ENCODE measurements around the gene NR2C2AP.

NR2C2AP gene

DNA sequence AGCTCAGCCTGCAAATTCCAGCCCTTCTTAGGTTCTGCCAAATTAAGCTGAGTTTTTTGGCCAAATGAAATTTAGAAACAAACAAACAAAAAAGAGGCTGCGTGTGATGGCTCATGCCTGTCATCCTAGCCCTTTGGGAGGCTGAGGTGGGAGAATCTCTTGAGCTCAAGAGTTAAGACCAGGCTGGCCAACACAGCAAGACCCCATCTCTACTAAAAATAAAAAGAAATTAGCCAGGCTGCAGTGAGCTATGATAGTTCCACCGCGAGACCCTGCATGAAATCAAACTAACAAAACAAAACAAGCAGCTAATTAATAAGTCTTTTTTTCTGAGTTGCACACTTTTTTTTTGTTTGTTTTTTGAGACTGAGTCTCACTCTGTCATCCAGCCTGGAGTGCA is 26.5 kb upstream of the NR2C2AP start:
- Histone ChIP-seq H3K9me2 (ENCODE audit: low read depth, low read length) (no peaks in the 10 kb centered on the region), H3K79me2 (ENCODE audit: insufficient read depth, low read length) (no peaks in the 10 kb centered on the region), H3K9ac (ENCODE audit: low read length) (no peak overlapping the region), H3K4me1 (ENCODE audit: insufficient read depth, low read length, severe bottlenecking) (peaks cover 10% of the 10 kb centered on the region), H3K4me3 (ENCODE audit: low read depth, low read length, poor library complexity, severe bottlenecking) (no peak overlapping the region), H2AFZ (ENCODE audit: low read length) (no peak overlapping the region), H3K4me2 (ENCODE audit: low read length) (no peak overlapping the region), H3K9me3 (ENCODE audit: low read length) (peaks cover 10% of the 10 kb centered on the region), H3K36me3 (ENCODE audit: insufficient read depth, low read length) (no peaks in the 10 kb centered on the region; the same call in 1 of the 2 replicates), H3F3A (ENCODE audit: insufficient read depth, low read length) (no peaks in the 10 kb centered on the region), H4K20me1 (ENCODE audit: insufficient read depth, low read length) (no peaks in the 10 kb centered on the region), H3K27ac (ENCODE audit: low read depth, low read length, poor library complexity, severe bottlenecking) (no peak overlapping the region), H3K27me3 (ENCODE audit: insufficient read depth, low read length) (peaks cover 4% of the 10 kb centered on the region; the same call in 1 of the 2 replicates)
- TF ChIP-seq, protein P1, sequence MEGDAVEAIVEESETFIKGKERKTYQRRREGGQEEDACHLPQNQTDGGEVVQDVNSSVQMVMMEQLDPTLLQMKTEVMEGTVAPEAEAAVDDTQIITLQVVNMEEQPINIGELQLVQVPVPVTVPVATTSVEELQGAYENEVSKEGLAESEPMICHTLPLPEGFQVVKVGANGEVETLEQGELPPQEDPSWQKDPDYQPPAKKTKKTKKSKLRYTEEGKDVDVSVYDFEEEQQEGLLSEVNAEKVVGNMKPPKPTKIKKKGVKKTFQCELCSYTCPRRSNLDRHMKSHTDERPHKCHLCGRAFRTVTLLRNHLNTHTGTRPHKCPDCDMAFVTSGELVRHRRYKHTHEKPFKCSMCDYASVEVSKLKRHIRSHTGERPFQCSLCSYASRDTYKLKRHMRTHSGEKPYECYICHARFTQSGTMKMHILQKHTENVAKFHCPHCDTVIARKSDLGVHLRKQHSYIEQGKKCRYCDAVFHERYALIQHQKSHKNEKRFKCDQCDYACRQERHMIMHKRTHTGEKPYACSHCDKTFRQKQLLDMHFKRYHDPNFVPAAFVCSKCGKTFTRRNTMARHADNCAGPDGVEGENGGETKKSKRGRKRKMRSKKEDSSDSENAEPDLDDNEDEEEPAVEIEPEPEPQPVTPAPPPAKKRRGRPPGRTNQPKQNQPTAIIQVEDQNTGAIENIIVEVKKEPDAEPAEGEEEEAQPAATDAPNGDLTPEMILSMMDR (IDR thresholded peaks at IDR 0.05; ENCODE audit: low read length) = no peak
- TF ChIP-seq EZH2 (IDR thresholded peaks at IDR 0.05; ENCODE audit: borderline replicate concordance, low read length) = no peak

DNA sequence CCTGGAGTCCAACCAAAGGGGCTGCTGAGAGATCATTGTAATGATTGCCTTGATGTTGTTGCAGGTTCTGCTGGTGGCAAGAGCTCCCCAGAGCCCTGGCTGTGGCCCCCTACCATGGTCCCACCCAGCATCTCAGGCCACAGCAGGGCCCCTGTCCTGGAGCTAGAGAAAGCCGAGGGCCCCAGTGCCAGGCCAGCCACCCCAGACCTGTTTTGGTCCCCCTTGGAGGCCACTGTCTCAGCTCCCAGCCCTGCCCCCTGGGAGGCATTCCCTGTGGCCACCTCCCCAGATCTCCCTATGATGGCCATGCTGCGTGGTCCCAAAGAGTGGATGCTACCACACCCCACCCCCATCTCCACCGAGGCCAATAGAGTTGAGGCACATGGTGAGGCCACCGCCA is 24.0 kb upstream of the NR2C2AP start:
- no peaks in the 10 kb centered on the region for H3K9me3 ChIP-seq (ENCODE audit: low read length)
- H3K9ac ChIP-seq (ENCODE audit: low read length) = no peak overlapping the region
- H3K36me3 ChIP-seq (ENCODE audit: insufficient read depth, low read length) = no peaks in the 10 kb centered on the region
- H3F3A ChIP-seq (ENCODE audit: insufficient read depth, low read length) = no peaks in the 10 kb centered on the region
- no peaks in the 10 kb centered on the region for H3K9me2 ChIP-seq (ENCODE audit: low read depth, low read length)
- peaks cover 11% of the 10 kb centered on the region for H3K4me1 ChIP-seq (ENCODE audit: insufficient read depth, low read length, severe bottlenecking)
- TF ChIP-seq, protein P1 (IDR thresholded peaks at IDR 0.05; ENCODE audit: low read length) = no peak
- no peak for TF ChIP-seq EZH2 (IDR thresholded peaks at IDR 0.05; ENCODE audit: borderline replicate concordance, low read length)
- no peak overlapping the region for H2AFZ ChIP-seq (ENCODE audit: low read length)
- no peaks in the 10 kb centered on the region for H3K79me2 ChIP-seq (ENCODE audit: insufficient read depth, low read length)
- H3K4me3 ChIP-seq (ENCODE audit: low read depth, low read length, poor library complexity, severe bottlenecking) = no peak overlapping the region
- H3K4me2 ChIP-seq (ENCODE audit: low read length) = no peak overlapping the region
- peaks cover 11% of the 10 kb centered on the region for H3K27me3 ChIP-seq (ENCODE audit: insufficient read depth, low read length)
- H4K20me1 ChIP-seq (ENCODE audit: insufficient read depth, low read length) = no peaks in the 10 kb centered on the region
- no peak overlapping the region for H3K27ac ChIP-seq (ENCODE audit: low read depth, low read length, poor library complexity, severe bottlenecking)

DNA sequence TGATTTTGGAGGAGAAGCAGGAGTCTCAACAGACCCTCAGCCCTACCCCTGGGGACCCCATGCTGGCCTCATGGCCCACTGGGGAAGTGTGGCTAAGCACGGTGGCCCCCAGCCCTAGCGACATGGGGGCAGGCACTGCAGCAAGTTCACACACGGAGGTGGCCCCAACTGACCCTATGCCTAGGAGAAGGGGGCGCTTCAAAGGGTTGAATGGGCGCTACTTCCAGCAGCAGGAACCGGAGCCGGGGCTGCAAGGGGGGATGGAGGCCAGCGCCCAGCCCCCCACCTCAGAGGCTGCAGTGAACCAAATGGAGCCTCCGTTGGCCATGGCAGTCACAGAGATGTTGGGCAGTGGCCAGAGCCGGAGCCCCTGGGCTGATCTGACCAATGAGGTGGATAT is 23.4 kb upstream of the NR2C2AP start:
- H3K9ac ChIP-seq (ENCODE audit: low read length) = no peak overlapping the region
- H3K79me2 ChIP-seq (ENCODE audit: insufficient read depth, low read length) = no peaks in the 10 kb centered on the region
- H3K36me3 ChIP-seq (ENCODE audit: insufficient read depth, low read length) = no peaks in the 10 kb centered on the region
- no peaks in the 10 kb centered on the region for H4K20me1 ChIP-seq (ENCODE audit: insufficient read depth, low read length)
- H2AFZ ChIP-seq (ENCODE audit: low read length) = no peak overlapping the region
- H3K27me3 ChIP-seq (ENCODE audit: insufficient read depth, low read length) = peaks cover 11% of the 10 kb centered on the region
- H3F3A ChIP-seq (ENCODE audit: insufficient read depth, low read length) = no peaks in the 10 kb centered on the region
- TF ChIP-seq, protein P1 (IDR thresholded peaks at IDR 0.05; ENCODE audit: low read length) = no peak
- no peak for TF ChIP-seq EZH2 (IDR thresholded peaks at IDR 0.05; ENCODE audit: borderline replicate concordance, low read length)
- no peaks in the 10 kb centered on the region for H3K9me2 ChIP-seq (ENCODE audit: low read depth, low read length)
- H3K4me2 ChIP-seq (ENCODE audit: low read length) = no peak overlapping the region
- no peaks in the 10 kb centered on the region for H3K9me3 ChIP-seq (ENCODE audit: low read length)
- no peak overlapping the region for H3K4me3 ChIP-seq (ENCODE audit: low read depth, low read length, poor library complexity, severe bottlenecking)
- peaks cover 11% of the 10 kb centered on the region for H3K4me1 ChIP-seq (ENCODE audit: insufficient read depth, low read length, severe bottlenecking)
- H3K27ac ChIP-seq (ENCODE audit: low read depth, low read length, poor library complexity, severe bottlenecking) = no peak overlapping the region
